GM06990 (cell line): ENCODE results near the gene GIMAP2.

Experiments
- DNase-seq: peaks from one replicate; pipeline ENCODE4 v3.0.0-alpha.2; 2011; ENCODE audit not compliant: insufficient read length; ENCODE audit errors: extremely low read depth
- H3K27me3 ChIP-seq: replicated peaks from 2 replicates; pipeline ENCODE4 v1.6.0; 2011; ENCODE audit warnings: low read length; ENCODE audit not compliant: control insufficient read depth, insufficient read depth
- H3K36me3 ChIP-seq: 2 replicates; pipeline ENCODE4 v1.5.1; 2011; ENCODE audit warnings: low read length; ENCODE audit not compliant: control insufficient read depth, insufficient read depth
- H3K4me3 ChIP-seq: replicated peaks from 2 replicates; pipeline ENCODE4 v1.5.1; 2011; ENCODE audit warnings: low read depth, mild to moderate bottlenecking, control low read depth, low read length
- TF ChIP-seq, protein P1 (sequence below): IDR thresholded peaks from 2 replicates; pipeline ENCODE4 v1.5.1; 2011; ENCODE audit warnings: low read length, control low read depth, mild to moderate bottlenecking, inconsistent platforms; ENCODE audit not compliant: insufficient read depth, poor library complexity, severe bottlenecking

The GIMAP2 gene

DNA sequence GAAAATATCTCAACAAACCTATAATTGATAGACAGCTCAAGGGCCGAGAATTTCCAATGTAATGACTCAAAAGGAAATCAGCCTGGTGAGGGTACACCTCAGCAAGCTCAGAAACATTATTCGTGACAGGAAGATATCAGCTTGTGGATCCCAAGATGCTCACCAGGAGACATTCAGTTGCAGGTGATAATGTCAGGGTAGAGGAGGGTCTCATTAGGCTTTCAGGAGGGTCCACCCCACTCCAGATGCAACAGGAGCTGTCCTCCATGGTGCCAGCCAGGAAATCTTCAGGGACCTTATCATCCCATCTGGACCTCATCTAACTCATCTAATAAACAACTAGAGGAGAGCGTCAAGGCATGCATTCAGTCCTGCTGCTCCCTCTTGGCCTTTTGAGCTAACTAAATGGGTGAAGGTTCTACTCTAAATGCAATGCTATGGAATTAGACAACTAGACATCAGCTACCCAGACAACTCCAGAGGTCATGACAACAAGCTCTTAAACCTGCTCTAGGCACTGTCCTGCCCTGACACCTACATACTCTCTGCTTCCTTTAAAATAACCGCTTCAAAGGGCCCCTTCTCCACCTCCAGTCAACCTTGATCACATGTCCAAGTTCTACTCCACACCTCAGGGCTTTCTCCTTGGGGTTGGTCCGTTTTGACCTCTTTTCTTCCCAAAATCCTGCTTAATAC, 47.4 kb downstream of the GIMAP2 start:
- H3K27me3 ChIP-seq: no peaks in the 10 kb centered on the region
- H3K36me3 ChIP-seq: no peaks in the 10 kb centered on the region; the same call in 1 of the 2 replicates
- TF ChIP-seq, protein P1, sequence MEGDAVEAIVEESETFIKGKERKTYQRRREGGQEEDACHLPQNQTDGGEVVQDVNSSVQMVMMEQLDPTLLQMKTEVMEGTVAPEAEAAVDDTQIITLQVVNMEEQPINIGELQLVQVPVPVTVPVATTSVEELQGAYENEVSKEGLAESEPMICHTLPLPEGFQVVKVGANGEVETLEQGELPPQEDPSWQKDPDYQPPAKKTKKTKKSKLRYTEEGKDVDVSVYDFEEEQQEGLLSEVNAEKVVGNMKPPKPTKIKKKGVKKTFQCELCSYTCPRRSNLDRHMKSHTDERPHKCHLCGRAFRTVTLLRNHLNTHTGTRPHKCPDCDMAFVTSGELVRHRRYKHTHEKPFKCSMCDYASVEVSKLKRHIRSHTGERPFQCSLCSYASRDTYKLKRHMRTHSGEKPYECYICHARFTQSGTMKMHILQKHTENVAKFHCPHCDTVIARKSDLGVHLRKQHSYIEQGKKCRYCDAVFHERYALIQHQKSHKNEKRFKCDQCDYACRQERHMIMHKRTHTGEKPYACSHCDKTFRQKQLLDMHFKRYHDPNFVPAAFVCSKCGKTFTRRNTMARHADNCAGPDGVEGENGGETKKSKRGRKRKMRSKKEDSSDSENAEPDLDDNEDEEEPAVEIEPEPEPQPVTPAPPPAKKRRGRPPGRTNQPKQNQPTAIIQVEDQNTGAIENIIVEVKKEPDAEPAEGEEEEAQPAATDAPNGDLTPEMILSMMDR: no peak
- DNase-seq: no peak
- H3K4me3 ChIP-seq: no peak overlapping the region

DNA sequence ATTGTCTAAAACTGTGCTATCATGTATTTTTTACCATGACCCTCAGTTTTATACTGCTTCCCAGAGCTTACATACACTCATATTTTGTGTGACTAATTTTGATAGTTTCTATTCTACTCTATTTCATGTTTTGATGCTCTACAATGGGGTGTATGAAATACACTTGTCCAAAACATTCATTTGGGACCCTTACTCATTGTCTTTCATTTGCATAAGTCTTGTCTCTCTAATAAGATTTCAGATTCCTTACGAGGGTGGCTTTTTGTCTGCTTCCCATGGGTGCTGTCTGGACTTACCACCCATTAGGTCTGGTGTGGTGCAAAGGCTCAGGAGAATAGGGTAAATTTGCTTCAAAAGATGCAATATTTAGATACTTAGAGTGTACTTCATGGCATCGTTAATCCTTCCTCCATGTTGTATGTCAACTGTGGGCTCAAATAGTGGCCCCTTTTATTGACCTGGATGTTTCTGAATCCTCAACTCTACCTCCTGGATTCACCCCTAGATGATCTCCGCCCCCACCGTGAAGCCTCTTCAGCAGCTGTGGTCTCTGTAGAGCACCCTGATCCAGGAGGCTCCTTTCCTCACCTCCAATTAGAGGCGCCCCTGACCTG, 48.1 kb downstream of the GIMAP2 start:
- H3K36me3 ChIP-seq: no peaks in the 10 kb centered on the region; the same call in 1 of the 2 replicates
- no peak overlapping the region for H3K4me3 ChIP-seq
- no peaks in the 10 kb centered on the region for H3K27me3 ChIP-seq
- DNase-seq: no peak
- TF ChIP-seq, protein P1: no peak

DNA sequence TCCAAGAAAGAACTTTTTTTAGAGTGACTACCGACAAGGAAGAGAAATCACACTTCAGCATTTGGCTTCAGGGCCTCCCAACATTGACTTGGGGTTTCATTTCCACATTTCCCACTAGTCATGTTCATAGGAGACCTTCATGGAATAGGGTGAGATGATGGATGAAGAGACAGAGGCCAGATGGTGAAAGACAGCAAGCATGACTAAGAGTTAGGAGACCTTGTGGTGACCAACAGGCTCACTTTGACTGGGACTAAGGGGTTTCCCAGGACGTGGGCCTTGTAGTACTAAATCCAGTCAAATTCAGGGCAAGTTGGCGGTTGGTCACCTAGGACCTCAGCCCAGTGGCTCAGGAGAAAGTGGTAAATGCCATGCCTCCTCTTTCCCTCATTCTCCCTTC, 48.7 kb downstream of the GIMAP2 start:
- DNase-seq: peak; percentile 40
- H3K27me3 ChIP-seq: no peaks in the 10 kb centered on the region
- H3K36me3 ChIP-seq: no peaks in the 10 kb centered on the region; the same call in 1 of the 2 replicates
- TF ChIP-seq, protein P1: no peak
- no peak overlapping the region for H3K4me3 ChIP-seq

DNA sequence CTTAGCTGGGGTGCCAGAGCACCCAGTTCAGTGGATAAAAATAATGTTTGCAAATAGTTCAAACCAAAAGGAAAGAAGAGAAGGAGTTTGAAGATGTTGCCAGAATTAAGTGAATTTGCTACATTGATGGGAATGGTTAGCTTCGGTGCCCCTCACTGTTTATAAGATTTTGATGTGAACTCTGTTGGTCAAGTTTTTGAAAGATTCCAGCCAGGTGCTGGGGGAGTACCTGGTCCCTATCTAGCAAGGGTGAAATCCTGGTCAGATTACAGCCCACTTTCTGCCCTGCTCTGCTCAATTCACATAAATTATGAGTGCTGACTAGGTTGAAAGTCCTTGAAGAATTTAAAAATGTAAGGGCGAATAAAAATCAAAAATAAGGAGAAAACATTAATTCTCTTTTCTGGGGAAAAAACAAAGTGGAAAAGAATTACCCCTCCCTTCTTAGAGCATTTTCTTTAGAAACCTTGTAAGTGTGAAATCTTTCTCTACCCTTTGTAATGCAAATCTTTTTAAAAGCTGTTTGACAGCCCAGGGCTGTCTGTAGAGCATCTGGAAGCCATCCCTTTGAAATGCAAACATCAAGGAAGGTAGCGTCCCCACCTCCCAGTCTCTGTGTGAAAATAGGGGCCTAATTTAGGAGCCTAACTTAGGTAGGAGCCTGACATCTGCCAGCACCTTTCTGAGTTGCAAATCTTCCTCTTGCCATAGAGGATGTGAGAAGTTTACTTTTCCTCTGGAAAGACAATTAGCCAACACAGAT, 50.3 kb downstream of the GIMAP2 start:
- no peak for DNase-seq
- Histone ChIP-seq H3K27me3 (no peaks in the 10 kb centered on the region), H3K36me3 (peaks cover under 1% of the 10 kb centered on the region), H3K4me3 (no peak overlapping the region)
- TF ChIP-seq, protein P1: no peak

DNA sequence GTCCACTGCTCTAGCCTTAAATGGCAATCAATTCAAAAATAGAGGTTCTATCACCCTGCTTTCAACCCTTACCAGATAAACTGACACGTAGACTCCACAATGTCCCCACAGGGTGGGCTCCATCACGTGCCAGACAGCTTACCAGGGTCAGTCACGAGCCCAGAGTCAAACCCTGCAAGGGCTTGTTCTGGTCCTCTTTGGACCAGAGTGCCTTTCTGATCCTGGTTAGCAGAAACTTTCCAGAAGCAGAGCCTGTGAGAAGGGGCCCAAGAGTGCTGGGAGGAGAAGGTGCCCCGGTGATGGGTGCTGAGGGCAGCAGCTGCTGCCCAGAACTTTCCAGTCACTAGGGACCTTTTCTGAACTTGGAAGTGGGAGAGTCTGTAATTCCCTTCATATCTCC, 51.4 kb downstream of the GIMAP2 start:
- peak overlapping the region; percentile 77 for H3K4me3 ChIP-seq
- no peaks in the 10 kb centered on the region for H3K27me3 ChIP-seq
- TF ChIP-seq, protein P1: no peak
- H3K36me3 ChIP-seq: peaks cover 4% of the 10 kb centered on the region
- DNase-seq: no peak
